Sigmoid colon (tissue), 4 donors: ENCODE measurements around the gene DDR2.
A peak's percentile ranks its signal among the peaks of the same experiment; 100 is the strongest.

Experiments
- CTCF ChIP-seq, 4 experiments: fragments of 450-650 bp in 3 of 4; fragments of 200-600 bp in 1 of 4; IDR thresholded peaks; one replicate each; pipeline ENCODE4 v1.5.1; 2016 to 2019; ENCODE audit warnings: antibody characterized with exemption in 4 of 4, mild to moderate bottlenecking in 3 of 4, moderate library complexity in 2 of 4
- EP300 ChIP-seq, 4 donors: sonication (generic); formaldehyde crosslinking; IDR thresholded peaks; one replicate each; pipeline ENCODE4 v1.6.1; 2017; ENCODE audit warnings: antibody characterized with exemption in 4 of 4
- POLR2A ChIP-seq, 2 donors: fragments of 450-650 bp; IDR thresholded peaks; one replicate each; pipeline ENCODE4 v1.6.1; 2016; ENCODE audit warnings: antibody characterized with exemption in 2 of 2, mild to moderate bottlenecking in 2 of 2, moderate library complexity in 2 of 2
- POLR2AphosphoS5 ChIP-seq, 4 donors: sonication (generic); formaldehyde crosslinking; IDR thresholded peaks; one replicate each; pipeline ENCODE4 v1.6.1; 2017; ENCODE audit warnings: antibody characterized with exemption in 4 of 4

DNA sequence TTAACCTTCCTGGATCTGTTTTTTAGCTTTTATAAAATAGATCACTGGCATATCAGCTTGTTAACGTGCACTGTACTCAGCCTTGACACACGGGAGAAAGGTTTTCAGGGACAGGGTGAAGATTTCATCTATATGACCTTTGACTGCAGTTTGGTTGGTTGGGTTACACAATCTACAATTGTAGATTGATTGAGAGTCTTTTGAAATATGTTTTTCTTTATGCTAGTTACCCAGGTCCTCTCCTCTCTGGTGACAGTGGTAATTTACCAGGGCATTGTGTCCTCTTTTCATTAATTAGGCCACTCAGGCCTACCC lies 48.8 kb downstream of the DDR2 start:
- TF ChIP-seq CTCF (IDR thresholded peaks at IDR 0.05) (no peak), POLR2AphosphoS5 (IDR thresholded peaks at IDR 0.05) (peak in 1 of 4 donors; percentile 1), POLR2A (IDR thresholded peaks at IDR 0.05) (no peak), EP300 (IDR thresholded peaks at IDR 0.05) (no peak)
